Pericardium fibroblast (primary cell): ENCODE results near the gene BCL6B. TPM values are rescaled to one million over a fixed set of nuclear protein-coding genes. Genes with fewer than 3 reads are reported as not detected.

Source experiments
- total RNA-seq: library from RNA; depleted of rRNA; stranded (reverse); fragments of >200 nt; gene quantifications from 2 replicates; pipeline ENCODE4 v1.2.3, GENCODE V29; 2015

BCL6B gene, protein sequence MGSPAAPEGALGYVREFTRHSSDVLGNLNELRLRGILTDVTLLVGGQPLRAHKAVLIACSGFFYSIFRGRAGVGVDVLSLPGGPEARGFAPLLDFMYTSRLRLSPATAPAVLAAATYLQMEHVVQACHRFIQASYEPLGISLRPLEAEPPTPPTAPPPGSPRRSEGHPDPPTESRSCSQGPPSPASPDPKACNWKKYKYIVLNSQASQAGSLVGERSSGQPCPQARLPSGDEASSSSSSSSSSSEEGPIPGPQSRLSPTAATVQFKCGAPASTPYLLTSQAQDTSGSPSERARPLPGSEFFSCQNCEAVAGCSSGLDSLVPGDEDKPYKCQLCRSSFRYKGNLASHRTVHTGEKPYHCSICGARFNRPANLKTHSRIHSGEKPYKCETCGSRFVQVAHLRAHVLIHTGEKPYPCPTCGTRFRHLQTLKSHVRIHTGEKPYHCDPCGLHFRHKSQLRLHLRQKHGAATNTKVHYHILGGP
- total RNA-seq: 0.35 and 2.2 TPM in 2 replicates

DNA sequence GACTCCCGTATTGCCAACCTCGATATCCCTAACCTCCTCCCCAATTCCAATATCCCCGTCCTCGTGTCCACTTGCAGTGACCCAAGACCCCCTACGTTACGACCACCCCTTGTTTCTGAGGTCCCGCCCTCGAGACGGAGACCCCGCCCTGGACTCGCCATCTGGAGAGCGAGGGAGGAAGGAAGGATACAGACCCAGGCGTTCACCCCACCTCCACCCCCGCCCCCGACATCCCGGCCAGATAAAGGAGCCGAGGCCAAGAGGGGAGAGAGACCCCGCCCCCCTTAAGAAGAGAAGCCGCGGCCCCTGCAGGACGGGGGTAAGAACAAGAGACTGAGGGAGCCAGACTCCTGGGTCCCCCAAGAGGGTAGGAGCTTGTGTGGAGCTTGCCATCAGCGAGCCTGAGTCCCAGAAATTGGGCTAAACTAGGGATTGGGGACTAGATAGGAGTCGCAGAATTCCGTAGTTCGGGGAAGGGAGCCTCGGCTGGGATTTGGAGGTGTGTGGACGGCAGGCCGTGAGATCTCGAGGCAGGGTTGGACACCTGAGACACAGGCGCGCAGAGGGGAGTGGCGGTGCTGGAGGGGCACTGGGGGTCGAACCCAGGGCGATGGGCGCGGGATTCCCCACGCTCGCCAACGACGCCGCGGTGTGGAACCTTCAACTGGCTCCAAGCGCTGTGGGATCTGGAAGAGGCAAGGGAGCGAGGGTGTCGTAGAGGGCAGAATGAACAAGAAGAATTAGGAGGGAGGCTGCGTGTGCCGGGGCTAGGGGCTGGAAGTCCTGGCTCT is at the start of gene BCL6B:
TSS of gene BCL6B (plus strand) at position 270 of the 791 bp plus-strand sequence. CDS start 622 bp downstream, outside the sequence.

DNA sequence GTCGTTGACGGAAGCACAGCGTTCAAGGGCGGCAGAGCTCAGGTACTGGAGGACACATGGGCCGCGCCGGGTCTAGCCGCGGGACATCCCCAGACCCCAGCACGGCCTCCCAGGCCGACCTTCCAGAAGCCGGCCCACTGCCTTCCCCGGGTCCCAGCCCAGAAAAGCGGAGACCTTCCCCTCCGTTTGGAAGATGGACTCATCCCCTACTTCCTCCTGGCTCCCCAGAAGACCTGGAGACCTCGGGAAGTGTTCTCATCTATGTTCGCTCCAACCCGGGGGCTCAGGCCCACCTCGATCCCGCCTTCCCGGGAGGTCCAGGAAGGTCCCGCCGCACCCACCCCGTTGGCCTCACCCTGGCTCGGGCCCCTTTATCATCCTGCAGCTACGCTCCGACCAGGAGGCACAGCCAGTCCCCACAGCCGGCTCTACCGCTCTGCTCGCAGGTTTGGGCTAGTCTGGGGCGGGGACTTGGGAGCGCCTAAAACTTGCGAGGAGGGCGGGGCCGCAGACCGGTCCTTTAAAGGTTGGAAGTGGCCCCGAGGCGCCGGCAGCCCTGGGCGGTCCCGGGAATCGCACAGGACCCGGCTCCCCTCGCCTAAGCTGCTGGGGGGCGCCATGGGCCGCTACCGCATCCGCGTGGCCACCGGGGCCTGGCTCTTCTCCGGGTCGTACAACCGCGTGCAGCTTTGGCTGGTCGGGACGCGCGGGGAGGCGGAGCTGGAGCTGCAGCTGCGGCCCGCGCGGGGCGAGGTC is 27.2 kb upstream of the BCL6B start, which contains the start of gene ALOX12:
TSS of gene ALOX12 (plus strand) at position 550 of the 756 bp plus-strand sequence. CDS start at position 619, 69 bp downstream.

DNA sequence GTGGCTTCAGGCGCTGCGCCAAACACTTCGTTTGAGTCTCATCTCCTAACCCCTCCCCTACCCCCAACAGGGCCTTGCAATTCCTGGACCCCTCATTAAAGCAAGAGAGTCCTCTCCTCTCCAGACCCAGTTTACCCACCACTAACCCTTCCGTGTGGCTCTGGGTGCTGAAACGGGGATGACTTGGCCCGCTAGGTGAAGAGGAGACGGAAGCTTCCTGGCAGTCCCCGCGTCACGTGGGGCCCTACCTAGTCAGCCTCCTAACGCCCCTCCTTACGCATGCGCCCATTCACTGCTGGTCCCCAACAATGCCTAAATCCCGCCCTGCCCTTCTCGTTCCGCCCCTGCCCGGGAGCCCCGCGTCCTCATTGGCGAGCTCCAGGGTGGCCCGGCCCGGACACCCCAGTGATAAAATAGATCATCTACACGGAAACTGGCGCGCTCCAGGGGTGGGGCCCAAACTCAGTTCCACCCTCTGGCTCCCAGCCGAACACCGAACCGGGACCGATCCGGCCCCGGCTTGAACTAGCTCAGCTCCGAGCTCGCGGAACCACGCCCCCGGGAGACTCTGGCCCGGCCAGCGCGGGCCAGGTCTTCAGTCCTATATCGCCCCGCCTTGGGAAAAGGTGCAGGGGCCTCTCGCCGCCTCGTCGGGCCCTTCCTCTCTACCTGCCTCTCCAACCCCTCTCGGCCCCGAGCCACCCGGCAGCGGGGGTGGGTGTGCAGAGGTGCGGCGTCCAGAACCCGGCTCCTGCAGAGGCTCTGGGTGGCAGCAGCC is 12.9 kb downstream of the BCL6B start, which contains the start of gene SLC16A13:
TSS of gene SLC16A13 (plus strand) at position 425 of the 778 bp plus-strand sequence. CDS start 368 bp downstream, outside the sequence.

DNA sequence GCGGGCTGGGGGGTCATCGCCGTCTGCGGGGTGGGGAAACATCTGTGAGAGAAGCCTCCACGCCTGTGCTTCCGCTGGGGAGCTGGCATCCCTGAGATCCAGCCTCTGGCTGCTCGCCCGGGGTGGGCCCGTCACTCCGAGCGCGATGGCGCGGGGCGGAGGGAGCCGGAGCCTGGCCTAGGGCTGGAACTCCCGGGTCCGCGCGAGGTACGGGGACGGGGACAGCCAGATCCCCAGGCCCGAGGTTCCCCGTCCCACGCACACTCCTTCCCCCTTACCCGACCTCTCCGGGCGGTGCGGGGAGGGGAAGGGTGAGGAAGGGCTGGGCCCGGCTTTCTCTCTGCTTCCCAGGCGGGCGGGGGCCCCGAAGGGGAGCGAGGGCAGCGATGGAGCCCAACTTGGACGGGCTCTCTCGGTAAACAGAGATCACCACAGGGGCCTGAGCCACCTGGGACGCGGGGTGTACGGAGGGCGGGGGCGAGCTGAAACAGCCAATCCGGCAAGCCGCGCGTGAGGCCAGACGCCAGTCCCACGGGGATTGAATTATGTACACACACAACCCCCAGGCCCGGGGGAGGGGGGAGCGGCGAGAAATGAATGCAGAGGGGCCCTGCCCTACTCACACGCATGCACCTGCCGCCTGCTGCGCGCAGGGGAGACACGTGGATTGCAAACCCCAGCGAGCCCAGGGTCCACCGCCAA is 20.8 kb downstream of the BCL6B start, which contains the start of gene SLC16A11:
TSS of gene SLC16A11 (minus strand) at position 596 of the 702 bp plus-strand sequence. CDS start at position 17, 579 bp downstream.

Other genes starting within 250 kb of the BCL6B start
- gene FBXO39, start 246.8 kb upstream of the BCL6B start, total RNA-seq: 0.94 TPM in 1 of 2 replicates, not detected in the other
- gene TEKT1, start 191.3 kb upstream of the BCL6B start, total RNA-seq: not detected in 2 replicates
- gene ALOX12, start 27.0 kb upstream of the BCL6B start, total RNA-seq: not detected in 2 replicates
- gene RNASEK, start 10.4 kb upstream of the BCL6B start, total RNA-seq: 263 and 289 TPM in 2 replicates
- 0.17 and 1.2 TPM in 2 replicates for gene SLC16A13, start 13.0 kb downstream of the BCL6B start, total RNA-seq
- 0.60 TPM in 1 of 2 replicates, not detected in the other for gene SLC16A11, start 21.0 kb downstream of the BCL6B start, total RNA-seq
- not detected in 2 replicates for gene CLEC10A, start 57.2 kb downstream of the BCL6B start, total RNA-seq
- not detected in 2 replicates for gene ASGR2, start 91.8 kb downstream of the BCL6B start, total RNA-seq
- gene ASGR1, start 156.3 kb downstream of the BCL6B start, total RNA-seq: 0.35 and 0.85 TPM in 2 replicates
- 8.5 and 13.6 TPM in 2 replicates for gene DLG4, start 196.8 kb downstream of the BCL6B start, total RNA-seq
- 194 and 234 TPM in 2 replicates for gene ACADVL, start 196.9 kb downstream of the BCL6B start, total RNA-seq
- 61.8 and 63.7 TPM in 2 replicates for gene DVL2, start 211.5 kb downstream of the BCL6B start, total RNA-seq
- gene PHF23, start 216.4 kb downstream of the BCL6B start, total RNA-seq: 37.1 and 52.7 TPM in 2 replicates
- gene GABARAP, start 219.4 kb downstream of the BCL6B start, total RNA-seq: 916 and 1,059 TPM in 2 replicates
- gene CTDNEP1, start 228.7 kb downstream of the BCL6B start, total RNA-seq: 56.2 and 97.6 TPM in 2 replicates
- 24.4 and 27.7 TPM in 2 replicates for gene ELP5, start 229.2 kb downstream of the BCL6B start, total RNA-seq
- gene CLDN7, start 239.4 kb downstream of the BCL6B start, total RNA-seq: 0.17 and 1.3 TPM in 2 replicates